Stimulated activated CD4-positive, alpha-beta T cell treated with anti-CD3 and anti-CD28 coated beads, Interleukin-15, amount 100 ng/mL, for 1 hour (primary cell): ENCODE results near the gene SPATA6L.
A peak's percentile ranks its signal among the peaks of the same experiment; 100 is the strongest.
"Not testable (repeated sequence)": the region's sequence is repeated elsewhere in the genome, so short reads cannot be mapped to it uniquely, and the experiment has no call there.

Experiments used
- DNase-seq, 2 donors: peaks; one replicate each; pipeline ENCODE4 v3.0.0-alpha.2; 2020; ENCODE audit warnings: low read depth in 1 of 2, low spot score in 1 of 2

Gene SPATA6L

GRCh38 chr9:4638968-4639367, 27.3 kb downstream of the SPATA6L start:
- no peak for DNase-seq

- DNase-seq: no peak
Observed at GRCh38 chr9:4630836-4631235, 35.4 kb downstream of the SPATA6L start.

GRCh38 chr9:4622016-4622415, 44.3 kb downstream of the SPATA6L start:
- DNase-seq: no peak

- DNase-seq: no peak
Observed at GRCh38 chr9:4620881-4621555, 45.3 kb downstream of the SPATA6L start.

- no peak for DNase-seq
Observed at GRCh38 chr9:4620057-4620765, 46.1 kb downstream of the SPATA6L start.

- no peak for DNase-seq
Observed at GRCh38 chr9:4618700-4619099, 47.6 kb downstream of the SPATA6L start.

- no peak for DNase-seq
Observed at GRCh38 chr9:4617752-4618151, 48.5 kb downstream of the SPATA6L start.

- DNase-seq: no peak
Observed at GRCh38 chr9:4615778-4616177, 50.5 kb downstream of the SPATA6L start.

- DNase-seq: no peak
Observed at GRCh38 chr9:4615251-4615650, 51.0 kb downstream of the SPATA6L start.

- no peak for DNase-seq
Observed at GRCh38 chr9:4614627-4615026, 51.7 kb downstream of the SPATA6L start.

- not testable (repeated sequence) for DNase-seq
Observed at GRCh38 chr9:4606033-4606432, 60.2 kb downstream of the SPATA6L start.

GRCh38 chr9:4604678-4605095, 61.6 kb downstream of the SPATA6L start:
- peak in 1 of 2 donors; percentile 6 for DNase-seq

GRCh38 chr9:4603830-4604229, 62.5 kb downstream of the SPATA6L start:
- no peak for DNase-seq

GRCh38 chr9:4600368-4600767, 65.9 kb downstream of the SPATA6L start:
- no peak for DNase-seq

GRCh38 chr9:4596165-4596922, 69.9 kb downstream of the SPATA6L start:
- no peak for DNase-seq

- DNase-seq: no peak
Observed at GRCh38 chr9:4594994-4595393, 71.3 kb downstream of the SPATA6L start.

- DNase-seq: no peak
Observed at GRCh38 chr9:4594545-4594944, 71.7 kb downstream of the SPATA6L start.

- DNase-seq: no peak
Observed at GRCh38 chr9:4592886-4593285, 73.4 kb downstream of the SPATA6L start.

- DNase-seq: no peak
Observed at GRCh38 chr9:4592295-4592694, 74.0 kb downstream of the SPATA6L start.

- no peak for DNase-seq
Observed at GRCh38 chr9:4591123-4591500, 75.2 kb downstream of the SPATA6L start.

- DNase-seq: no peak
Observed at GRCh38 chr9:4590430-4591122, 75.7 kb downstream of the SPATA6L start.

- no peak for DNase-seq
Observed at GRCh38 chr9:4588721-4589120, 77.6 kb downstream of the SPATA6L start.
